GM21390 (cell line): ENCODE data around the gene OR1D5.
"Not testable (repeated sequence)": the region's sequence is repeated elsewhere in the genome, so short reads cannot be mapped to it uniquely, and the experiment has no call there.

Experiments
- ATAC-seq: cut with Tn5 transposase; IDR thresholded peaks from one replicate; pipeline ENCODE4 v1.9.1; 2021; ENCODE audit not compliant: unreplicated experiment

The OR1D5 gene

GRCh38 chr17:3032258-3033247 lies 30.9 kb downstream of the OR1D5 start:
- no peak for ATAC-seq

GRCh38 chr17:3030852-3031470 lies 32.4 kb downstream of the OR1D5 start:
- ATAC-seq = not testable (repeated sequence)

- ATAC-seq = no peak
Measured at GRCh38 chr17:3030096-3030495, 33.3 kb downstream of the OR1D5 start.

- no peak for ATAC-seq
Measured at GRCh38 chr17:3029213-3029913, 34.0 kb downstream of the OR1D5 start.

- no peak for ATAC-seq
Measured at GRCh38 chr17:3027786-3028532, 35.4 kb downstream of the OR1D5 start.

GRCh38 chr17:3026856-3027751 lies 36.3 kb downstream of the OR1D5 start:
- ATAC-seq = no peak

- no peak for ATAC-seq
Measured at GRCh38 chr17:3026125-3026855, 37.1 kb downstream of the OR1D5 start.

GRCh38 chr17:3025421-3026124 lies 37.8 kb downstream of the OR1D5 start:
- ATAC-seq = no peak

GRCh38 chr17:3024346-3024745 lies 39.1 kb downstream of the OR1D5 start:
- no peak for ATAC-seq

GRCh38 chr17:3022197-3022596 lies 41.2 kb downstream of the OR1D5 start:
- no peak for ATAC-seq

GRCh38 chr17:3020381-3020780 lies 43.0 kb downstream of the OR1D5 start:
- no peak for ATAC-seq

GRCh38 chr17:3019761-3020160 lies 43.6 kb downstream of the OR1D5 start:
- ATAC-seq = no peak

- no peak for ATAC-seq
Measured at GRCh38 chr17:3017936-3018335, 45.5 kb downstream of the OR1D5 start.

- ATAC-seq = no peak
Measured at GRCh38 chr17:3015890-3016289, 47.5 kb downstream of the OR1D5 start.

GRCh38 chr17:3012926-3013581 lies 50.4 kb downstream of the OR1D5 start:
- ATAC-seq = no peak
